UCSD-AML1 (cell line): ENCODE results near the gene ASB2.

Experiments
- DNase-seq: peaks from one replicate; lab custom pipeline; 2025; ENCODE audit not compliant: unreplicated experiment; lab: John Stamatoyannopoulos, UW

The ASB2 gene

DNA sequence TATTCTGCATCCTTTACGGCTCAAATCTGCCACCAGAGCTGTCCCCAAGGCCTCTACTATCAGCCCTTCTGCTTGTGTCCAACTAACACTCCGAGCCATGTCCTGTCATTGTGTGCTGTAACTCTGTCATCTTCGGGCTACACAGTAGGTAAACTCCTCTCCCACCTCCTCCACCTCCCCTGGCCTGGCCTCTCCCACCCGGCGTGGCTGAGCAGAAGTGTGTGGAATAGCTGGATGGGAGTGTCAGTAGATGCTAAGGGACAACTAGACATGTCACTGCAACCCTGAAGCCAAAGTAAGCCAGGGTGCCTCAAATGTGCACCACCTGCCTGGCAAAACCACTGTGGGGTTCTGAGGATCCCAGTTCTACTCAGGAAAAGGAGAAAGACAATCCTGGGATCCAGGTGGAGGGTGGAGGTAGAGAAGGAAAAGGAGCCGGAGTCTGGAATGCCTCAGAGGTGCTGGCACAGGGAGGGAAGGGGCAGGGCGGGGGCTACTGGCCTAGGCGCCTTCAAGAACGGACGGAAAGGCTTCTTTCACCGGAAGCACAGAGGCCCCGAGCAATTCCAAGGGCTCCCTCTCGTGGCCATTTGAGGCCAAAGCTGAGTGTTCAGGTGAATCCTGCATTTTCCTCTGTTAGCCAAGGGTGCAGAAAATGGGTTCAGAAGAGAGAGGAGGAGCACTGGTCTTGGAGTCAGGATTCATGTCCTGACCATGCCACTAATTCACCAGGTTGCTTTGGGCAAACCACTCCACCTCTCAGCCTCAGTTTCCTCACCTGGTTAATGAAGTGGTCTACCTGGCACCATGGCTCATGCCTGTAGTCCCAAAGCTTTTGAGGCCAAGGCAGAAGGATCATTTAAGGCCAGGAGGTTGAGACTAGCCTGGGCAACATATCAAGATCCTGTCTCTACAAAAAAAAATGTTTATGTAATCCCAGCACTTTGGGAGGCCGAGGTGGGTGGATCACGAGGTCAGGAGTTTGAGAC is 69.7 kb downstream of the ASB2 start:
- peak; percentile 41 for DNase-seq

DNA sequence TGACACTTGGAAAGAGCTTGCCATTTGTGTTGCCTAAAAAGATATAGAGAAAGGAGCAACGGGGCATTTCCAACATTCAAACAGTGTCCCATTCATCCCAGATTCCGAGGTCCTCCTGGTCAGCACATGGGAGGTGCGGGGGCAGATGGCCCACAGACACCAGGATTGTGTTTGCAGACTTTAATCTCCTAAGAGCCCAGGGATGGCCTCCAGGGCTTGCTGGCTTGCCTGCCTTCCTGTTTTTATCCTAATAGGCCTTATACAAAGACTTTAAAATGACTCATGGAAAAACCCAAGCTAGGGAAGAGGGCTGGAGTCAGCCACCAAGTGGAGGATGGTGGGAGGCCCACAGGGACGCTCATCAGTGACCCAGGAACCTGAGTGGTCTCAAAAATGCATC is 70.7 kb downstream of the ASB2 start:
- DNase-seq = no peak

DNA sequence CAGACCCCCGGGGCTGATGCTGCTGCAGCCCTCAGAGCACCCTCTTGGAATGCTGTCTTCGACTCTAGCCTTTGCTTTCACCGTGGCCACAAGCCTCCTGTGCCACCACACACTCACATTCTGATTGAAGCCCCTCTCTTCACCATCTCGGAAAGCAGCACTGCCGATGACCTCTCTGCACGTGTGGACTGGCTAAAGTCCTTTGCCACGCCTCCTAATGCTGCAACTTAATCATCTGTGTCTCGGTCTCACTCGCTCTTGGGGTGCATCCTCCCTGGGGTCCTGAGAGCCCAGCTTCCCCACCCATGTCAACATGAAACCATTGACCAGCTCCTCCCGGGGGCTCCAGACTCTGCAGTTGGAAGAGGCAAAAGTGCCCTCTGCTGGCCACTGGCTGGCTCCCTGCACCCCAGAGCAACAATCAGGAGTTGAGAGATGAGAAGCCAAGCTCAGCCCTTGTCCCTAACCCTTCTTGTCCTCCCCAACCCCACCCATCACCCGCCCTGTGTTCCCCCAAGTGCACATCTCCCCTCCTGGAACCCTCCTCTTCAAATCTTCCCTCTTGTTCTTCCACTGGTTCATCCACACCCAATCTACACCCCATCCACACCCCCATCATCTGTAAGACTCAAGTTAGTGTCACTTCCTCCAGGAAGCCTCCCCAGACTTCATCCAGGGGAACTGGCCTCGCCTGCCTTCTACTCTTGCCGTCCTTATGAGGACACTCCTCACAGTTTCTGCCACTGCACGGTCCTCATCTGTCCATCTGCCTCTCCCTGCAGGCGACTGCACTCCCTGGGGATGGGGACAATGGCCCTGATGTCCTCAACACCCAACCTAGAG is 72.8 kb downstream of the ASB2 start:
- DNase-seq = no peak

DNA sequence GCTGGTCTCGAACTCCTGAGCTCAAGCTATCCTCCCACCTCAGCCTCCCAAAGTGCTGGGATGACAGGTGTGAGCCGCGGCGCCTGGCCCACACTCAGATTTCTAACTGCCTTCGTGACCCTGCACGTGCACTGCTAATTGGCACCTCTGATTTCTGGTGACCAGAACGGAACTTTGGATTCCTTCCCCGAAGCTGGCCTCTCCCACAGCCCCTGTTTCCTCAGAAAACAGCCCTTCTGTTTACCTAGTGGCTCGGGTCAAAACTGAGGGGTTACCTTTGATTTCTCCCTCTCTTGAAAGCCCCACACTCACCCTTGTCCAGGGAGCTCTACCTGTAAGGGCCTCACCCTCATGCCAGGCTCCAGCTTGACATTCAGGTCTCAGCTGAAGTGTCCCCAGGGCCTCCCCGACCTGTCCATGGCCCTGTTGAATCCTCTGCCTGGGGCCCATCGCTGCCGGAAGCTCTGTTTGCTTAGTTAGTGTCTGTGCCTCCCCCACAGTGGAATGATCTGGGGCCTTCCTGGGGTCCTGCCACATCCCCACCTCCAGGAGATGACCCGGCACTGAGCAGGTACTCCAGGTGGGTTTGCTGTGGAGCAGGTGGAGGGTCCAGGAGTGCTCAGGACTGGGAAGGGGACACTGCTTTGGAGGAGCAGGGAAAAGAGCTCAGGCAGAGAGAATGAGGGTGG is 73.6 kb downstream of the ASB2 start:
- DNase-seq = no peak

DNA sequence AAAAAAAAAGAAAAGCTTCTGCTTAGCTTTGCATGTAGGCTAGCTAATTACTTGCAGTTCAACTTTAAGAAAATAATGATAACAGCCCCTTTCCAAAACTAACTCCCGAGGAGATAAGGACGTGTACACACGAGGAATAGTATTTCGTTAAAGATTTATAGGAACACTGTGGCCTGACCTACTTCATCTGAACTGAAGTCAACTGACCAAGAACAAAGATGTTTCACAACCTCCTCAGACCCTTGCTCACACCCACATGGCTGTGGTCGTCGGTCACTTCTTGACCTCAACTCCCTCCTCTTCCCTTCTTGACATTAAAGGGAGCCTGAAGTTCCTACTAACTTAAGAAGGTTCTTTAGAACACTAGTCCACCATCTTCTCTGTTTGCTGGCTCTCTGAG is 74.6 kb downstream of the ASB2 start:
- no peak for DNase-seq

DNA sequence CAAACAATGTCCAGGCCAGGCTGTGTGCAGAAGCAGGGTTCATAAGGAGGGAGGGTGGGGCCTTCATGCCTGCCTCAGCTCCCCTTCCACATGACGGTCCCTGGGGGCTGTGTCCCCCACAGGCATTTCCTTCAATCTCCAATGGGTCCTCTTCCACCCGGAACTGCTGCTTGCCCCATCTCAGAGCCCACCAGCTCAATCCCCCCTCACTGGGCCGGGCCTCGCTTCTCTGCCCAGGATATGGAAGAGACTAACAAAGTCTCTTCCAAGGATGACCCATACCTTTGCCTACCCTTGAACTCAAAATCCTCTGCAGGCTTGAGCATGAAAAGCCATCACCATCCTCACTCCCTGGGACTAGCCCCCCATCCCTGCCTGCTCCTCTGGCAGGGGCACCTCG is 77.6 kb downstream of the ASB2 start:
- no peak for DNase-seq

DNA sequence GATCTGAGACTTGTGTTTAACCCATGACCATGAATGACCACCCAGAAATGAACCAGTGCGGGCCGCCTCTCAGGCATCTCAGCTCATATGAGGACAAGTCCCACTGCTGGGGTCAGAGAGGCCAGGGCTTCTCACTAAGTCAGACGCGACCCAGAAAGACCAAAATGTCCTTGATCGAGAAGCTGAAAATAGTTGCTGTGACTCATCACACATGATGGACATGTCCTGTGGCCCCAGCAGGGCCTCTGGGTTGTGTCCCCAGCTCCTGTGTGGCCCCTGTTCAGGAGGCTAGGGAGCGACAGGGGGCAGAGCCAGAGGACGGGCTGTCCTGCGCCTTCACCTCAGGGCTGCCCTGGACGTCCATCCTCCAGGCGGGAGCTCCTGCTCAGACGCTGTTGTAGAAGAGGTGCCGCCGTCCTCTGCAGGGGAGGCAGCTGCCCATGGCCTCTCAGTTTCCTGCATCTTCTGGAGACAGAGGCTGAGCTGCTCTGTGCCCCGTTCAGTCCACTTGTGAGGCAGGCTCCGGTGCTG is 78.2 kb downstream of the ASB2 start:
- DNase-seq = no peak

DNA sequence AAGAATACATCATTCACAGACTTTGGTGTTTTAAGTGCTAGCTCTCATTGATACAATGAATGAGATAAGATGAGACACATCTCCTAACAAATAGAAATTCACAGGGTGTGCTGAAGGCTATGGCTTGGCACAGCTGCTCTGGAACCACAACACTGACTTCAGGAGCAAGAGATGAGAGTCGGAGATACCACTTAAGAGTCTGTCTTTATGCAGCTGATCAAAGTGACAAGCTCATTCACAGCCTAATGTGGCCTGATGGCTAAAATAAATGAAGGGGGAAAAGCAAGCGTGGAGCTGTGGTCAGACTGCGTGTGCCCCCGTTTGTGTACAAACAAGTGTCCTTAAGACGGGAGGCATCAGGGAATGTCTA is 78.9 kb downstream of the ASB2 start:
- no peak for DNase-seq

DNA sequence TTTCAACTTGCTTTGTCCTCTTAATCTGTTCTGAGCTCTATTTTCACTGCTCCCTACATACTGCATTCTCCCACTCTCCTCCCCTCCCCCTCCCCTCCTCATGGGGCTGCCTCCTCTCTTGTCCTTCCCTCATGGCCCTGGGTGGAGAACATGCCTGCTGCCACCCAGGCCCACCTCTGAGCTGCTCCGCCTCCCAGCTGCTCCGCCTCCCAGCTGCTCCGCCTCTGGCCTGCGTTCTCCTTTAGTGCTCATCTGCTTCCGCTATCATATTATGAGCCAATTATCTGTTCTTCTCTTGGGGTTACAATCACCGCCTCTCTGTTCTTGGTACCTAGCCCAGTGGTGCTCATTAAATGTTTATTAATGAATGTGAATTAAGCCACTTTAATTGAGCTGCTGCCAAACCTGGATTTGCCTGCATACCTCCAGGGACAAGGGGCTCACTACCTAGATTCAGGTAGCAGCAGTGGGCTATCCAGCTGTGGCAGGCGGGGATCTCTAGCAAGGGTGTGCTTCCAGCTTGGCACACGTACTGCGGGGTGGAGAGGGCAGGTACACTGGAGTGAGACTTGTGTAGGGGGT is 81.3 kb downstream of the ASB2 start:
- DNase-seq = no peak

DNA sequence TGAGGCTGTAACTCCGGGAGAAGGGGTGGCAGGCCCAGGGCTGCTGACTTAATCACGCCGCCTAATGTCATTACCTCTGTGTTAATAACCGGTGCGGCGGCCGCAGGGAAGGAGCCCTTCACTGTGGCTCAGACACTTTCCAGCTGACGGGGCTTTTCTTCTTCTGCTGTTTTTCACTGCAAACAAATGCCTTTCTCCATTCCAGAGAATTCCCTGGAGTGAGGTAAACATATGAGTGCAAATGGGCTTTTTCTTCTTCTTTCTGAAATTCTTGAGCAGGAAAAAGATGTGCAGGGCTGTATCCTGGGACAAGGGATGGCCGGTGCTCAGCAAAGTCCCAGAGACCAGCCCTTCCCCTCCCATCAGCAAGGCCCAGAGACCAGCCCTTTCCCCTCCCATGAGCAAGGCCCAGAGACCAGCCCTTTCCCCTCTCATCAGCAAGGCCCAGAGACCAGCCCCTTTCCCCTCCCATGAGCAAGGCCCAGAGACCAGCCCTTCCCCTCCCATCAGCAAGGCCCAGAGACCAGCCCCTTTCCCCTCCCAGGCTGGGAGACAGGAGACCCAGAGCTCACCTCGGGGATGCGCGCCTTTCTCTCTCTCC is 82.6 kb downstream of the ASB2 start:
- DNase-seq = no peak

DNA sequence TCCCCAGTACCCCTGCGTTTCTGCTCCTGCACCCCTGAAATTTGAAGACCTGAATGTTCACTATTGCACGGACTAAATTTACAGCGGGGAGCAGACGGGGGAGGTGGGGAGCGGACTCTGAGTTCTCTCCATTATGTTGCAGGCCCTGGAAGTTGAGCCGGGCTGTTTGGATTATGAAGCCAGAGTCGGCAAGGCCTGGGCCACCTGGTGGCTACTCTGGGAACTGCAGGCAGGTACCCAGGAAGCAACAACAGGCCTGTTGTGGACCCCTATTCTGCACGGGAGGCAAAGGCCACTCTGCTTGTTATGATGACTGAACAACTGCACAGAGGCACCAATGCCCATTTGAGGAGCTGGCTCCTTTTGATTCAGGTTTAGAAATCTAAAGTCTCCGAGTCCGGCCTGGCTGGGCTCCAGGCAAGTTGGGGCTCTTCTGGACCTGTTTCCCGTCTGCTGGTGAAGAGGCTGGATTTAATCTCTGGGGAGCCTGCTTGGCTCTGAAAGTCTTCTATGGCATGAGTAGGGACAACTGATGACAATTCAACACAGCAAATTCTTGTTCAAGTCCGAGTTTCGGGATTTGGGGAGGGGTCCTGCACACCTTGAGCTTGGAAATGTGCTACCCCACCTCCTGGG is 83.3 kb downstream of the ASB2 start:
- peak; percentile 66 for DNase-seq

DNA sequence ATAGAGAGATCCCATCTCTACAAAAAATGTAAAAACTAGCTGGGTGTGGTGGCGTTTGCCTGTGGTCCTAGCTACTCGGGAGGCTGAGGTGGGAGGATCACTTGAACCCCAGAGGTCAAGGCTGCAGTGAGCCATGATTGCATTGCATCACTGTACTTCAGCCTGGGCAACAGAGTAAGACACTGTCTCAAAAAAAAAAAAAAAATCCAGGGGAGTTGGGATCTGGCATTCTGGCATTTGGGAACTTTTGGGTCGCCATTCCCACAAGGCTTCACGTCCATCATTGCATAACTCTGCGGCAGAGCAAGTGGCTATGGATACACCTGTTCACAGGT is 83.9 kb downstream of the ASB2 start:
- DNase-seq = no peak

DNA sequence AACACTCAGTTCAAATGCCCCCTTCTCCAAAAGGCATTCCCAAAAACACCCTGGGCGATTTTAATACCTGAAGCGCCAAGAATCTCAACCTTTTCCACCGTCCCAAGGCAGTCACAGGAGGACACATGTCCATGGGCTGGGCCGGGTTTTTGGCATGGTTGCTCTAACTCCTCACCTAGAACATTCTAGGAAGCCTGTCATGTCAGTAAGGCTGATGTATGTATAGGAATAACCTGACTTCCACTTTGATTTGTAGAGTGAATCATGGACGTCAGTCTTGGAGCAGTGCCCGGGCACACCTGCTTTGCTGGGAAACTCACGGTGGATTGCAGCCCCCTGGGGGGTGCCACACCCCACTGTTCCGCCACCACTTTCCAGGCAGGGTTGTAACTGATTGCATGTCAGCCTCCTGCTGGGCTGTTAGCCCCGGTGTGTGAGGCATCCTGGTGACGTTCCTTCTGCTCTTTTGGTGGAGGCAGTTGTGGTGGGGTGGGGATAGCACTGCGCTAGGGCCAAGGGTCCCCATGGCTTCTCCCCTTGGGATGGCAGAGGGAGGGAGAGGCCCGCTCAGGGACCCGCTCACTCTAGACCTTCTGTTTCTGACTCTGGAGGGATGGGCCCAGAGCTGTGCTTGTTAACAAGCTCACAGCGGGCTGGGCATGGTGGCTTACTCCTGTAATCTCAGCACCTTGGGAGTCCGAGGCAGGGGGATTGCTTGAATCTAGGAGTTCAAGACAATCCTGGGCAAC is 84.4 kb downstream of the ASB2 start:
- DNase-seq = no peak

DNA sequence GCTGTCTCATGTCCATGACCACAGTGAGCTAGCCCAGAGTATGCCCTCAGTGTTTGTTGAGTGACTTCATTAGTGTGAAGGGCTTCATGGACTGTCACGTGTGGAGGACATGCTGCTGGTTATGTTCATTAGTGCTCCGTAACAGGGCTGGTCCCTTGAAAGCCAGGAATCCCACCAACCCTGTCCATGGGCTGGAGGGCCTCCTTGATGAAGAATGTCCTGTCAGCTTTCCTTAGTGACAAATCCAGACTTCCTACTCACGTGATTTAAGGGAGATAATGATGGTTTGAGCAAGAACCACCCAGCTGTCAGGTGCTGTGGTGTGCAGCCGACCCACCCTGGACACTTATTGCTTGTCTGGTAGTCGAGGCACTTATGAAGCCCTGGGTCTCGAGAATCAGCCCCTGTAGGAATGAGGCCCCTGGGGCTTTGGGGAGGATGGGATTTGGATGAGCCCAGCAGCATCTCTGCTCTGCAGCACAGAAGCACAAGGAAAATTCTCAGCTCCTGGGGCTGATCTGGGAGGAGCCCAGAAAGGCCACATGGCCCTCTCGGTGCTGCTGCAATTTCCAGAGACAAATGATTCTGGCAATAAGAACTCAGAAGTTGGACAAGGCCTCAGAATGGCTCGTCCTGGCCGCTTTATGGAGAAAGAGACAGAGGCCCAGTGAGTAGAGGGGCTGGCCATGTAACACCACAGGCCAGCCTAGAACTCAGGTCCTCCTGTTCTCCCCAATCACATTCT is 86.5 kb downstream of the ASB2 start:
- no peak for DNase-seq

DNA sequence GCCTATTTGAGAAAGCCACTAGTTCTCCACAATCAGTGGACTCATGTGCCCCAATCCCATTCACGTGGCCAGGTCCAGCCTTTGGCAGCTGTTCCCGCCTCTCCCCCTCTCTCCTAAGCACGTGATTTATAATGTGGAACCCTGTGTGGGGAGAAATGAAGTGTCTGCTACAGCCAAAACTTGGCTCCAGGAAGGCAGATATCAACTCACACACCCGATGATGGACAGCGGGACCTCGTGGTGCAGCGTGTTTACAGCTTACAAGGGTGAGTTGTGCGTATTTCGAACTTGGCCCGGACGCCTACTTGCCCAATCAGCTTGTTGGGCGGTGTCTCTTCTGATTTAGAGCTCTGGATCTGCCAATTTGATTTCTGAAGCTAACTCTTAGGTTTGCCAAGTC is 87.4 kb downstream of the ASB2 start:
- no peak for DNase-seq

DNA sequence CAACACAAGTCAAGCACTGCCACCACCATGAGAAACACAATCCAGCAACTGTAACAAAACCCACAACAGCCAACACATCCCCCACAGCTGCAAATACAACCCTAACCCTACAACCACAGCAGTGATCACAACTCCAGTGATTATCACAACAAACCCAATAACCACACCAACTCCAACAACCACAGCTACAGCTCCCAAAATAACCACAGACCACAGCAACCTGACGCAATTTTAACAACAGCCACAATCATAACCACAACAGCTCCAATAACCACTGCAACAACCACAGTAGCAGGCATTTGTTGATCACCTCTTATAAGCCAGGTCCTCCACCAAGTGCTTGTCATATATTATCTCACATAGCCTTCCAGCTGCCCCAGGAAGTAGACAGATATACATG is 91.4 kb downstream of the ASB2 start:
- DNase-seq = no peak
